HAP-1 (cell line): ENCODE results near the gene ZC3H4.
"Not testable (repeated sequence)": the region's sequence is repeated elsewhere in the genome, so short reads cannot be mapped to it uniquely, and the experiment has no call there.

Experiments used
- DNase-seq, 2 experiments: peaks; one replicate each; pipeline ENCODE4 v3.0.0-alpha.2; 2016 to 2020; ENCODE audit warnings: low spot score in 2 of 2
- H3K27me3 ChIP-seq: fragments of 250-450 bp; sonication (Bioruptor Pico); 2 replicates; pipeline ENCODE4 v1.5.1; 2020; ENCODE audit warnings: low read depth, mild to moderate bottlenecking, moderate library complexity
- H3K36me3 ChIP-seq: fragments of 250-450 bp; sonication (Bioruptor Pico); replicated peaks from 2 replicates; pipeline ENCODE4 v1.5.1; 2020; ENCODE audit warnings: mild to moderate bottlenecking
- H3K4me1 ChIP-seq: fragments of 250-450 bp; sonication (Bioruptor Pico); 2 replicates; pipeline ENCODE4 v1.5.1; 2020; ENCODE audit warnings: mild to moderate bottlenecking
- H3K4me3 ChIP-seq: fragments of 250-450 bp; sonication (Bioruptor Pico); 2 replicates; pipeline ENCODE4 v1.5.1; 2020; ENCODE audit warnings: mild to moderate bottlenecking, moderate library complexity
- H3K9me3 ChIP-seq: fragments of 250-450 bp; sonication (Bioruptor Pico); 2 replicates; pipeline ENCODE4 v1.5.1; 2020; ENCODE audit warnings: mild to moderate bottlenecking, moderate library complexity
- in situ Hi-C: fragments of 300-500 bp; cut with MboI; formaldehyde crosslinking; loops from 3 replicates; pipeline ENCODE4 v1.14.3; 2020; ENCODE audit warnings: low sequenced_read_pairs, inconsistent platforms, mixed read lengths

ZC3H4 gene

DNA sequence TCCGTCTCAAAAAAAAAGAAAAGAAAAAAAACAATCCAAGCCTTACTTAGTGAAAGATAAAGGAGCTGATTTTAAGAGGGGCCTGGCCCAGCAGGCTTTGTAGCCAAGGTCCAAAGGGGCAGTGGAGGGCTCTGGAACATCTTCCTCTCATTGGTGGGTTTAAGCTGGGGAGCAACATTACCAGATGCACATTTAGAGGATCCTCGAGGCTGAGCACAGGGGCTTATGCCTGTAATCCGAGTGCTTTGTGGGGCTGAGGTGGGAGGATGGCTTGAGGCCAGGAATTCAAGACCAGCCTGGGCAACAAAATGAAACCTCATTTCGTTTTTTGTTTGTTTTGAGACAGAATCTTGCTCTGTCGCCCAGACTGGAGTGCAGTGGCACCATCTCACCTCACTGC, 57.2 kb downstream of the ZC3H4 start:
- peak; percentile 47 to 63 for DNase-seq
- in situ Hi-C loops = no loop called here
- no peaks in the 10 kb centered on the region for H3K27me3 ChIP-seq
- H3K4me1 ChIP-seq = peaks cover 15% of the 10 kb centered on the region
- H3K4me3 ChIP-seq = no peak overlapping the region
- no peaks in the 10 kb centered on the region for H3K9me3 ChIP-seq
- H3K36me3 ChIP-seq = no peaks in the 10 kb centered on the region

DNA sequence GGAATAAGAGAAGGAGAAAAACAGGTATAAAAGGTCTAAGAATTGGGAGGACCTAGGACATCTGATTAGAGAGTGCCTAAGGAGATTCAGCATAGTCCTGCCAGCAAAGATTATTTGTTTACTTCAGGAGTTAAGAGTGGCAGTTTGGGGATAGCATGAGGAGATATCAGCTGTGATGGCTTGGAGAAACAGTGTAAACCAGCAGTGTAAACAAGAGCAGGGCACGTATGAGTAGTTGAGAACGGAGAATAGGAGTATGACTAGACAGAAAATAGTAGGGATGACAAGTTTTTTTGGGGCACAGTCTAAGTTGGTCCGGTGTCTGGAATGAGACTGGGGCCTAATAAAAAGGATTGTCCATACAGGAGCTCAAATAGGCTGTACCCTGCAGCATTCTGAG, 63.0 kb downstream of the ZC3H4 start:
- H3K27me3 ChIP-seq, H3K4me3 ChIP-seq, H3K9me3 ChIP-seq, in situ Hi-C loops, DNase-seq, H3K36me3 ChIP-seq: not testable (repeated sequence)
- H3K4me1 ChIP-seq = peaks cover 18% of the 10 kb centered on the region

DNA sequence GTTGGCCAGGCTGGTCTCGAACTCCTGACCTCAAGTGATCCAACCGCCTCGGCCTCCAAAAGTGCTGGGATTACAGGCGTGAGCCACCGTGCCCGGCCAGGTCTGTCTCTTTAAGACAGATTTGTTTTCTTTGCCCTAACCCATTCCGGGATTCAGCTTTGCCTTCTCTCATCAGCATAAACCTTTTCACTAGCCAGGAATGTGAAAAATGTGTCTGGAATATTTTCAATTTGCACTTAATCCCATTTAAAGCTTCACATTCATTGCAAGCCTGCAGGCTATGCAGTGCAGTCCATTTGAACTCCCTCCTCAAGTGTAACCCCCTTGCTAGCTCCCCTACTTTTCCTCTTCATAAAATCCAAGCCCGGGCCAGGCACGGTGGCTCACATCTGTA, 64.3 kb downstream of the ZC3H4 start:
- no peaks in the 10 kb centered on the region for H3K27me3 ChIP-seq
- peaks cover 15% of the 10 kb centered on the region for H3K4me1 ChIP-seq
- peak overlapping the region; percentile 65 for H3K4me3 ChIP-seq
- DNase-seq = peak; percentile 85 to 98
- H3K9me3 ChIP-seq = no peaks in the 10 kb centered on the region
- in situ Hi-C loops = no loop called here
- peaks cover 12% of the 10 kb centered on the region for H3K36me3 ChIP-seq

DNA sequence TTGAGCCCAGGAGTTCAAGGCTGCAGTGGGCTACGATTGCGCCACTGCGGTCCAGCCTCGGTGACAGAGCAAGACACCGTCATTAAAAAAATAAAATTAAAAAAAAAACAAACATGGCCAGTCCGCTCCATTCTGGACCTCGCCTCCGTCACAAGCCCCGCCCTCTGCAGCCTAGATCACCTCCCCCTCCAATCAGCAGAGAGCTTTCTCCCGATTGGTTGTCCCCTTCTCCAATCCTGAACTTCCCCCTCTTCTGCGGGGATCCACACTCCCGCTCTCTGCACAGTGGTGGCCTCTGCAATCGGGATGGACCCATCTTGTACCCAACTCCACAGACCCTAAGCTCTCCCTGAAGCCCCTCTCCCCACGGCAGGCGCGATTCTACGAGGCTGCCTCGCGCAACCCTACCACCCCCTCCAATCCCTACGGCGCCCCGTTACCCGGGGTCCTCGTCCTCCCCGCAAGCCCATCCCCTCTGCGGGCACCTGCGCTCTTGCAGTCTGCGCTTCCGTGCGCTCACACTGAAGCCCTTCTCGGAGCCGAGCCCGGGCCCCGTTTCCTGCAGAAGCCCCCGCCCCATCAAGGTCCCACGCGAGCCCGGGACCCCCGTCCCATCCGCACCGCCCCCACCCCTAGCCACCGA, 65.7 kb downstream of the ZC3H4 start:
- peak; percentile 96 for DNase-seq
- in situ Hi-C loops = no loop called here

DNA sequence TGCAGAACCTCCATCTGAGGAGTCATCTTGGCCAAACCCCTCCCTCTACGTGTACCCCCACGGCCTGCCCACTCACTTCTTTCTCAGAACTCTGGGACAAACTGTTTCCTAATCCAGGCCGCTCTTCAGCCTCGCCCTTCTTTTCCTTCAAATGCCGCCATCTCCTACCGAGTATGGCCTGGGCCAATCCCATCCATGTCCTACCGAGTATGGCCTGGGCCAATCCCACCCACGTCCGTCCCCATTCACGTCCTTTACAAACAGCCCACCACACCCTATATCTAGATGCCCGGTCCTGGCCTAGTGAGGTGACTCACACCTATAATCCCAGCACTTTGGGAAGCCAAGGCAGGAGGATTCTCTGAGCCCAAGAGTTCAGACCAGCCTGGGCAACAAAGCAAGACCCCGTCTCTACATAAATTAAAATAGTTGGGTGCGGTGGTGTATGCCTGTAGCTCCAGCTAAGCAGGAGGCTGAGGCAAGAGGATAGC, 66.3 kb downstream of the ZC3H4 start:
- peaks cover 15% of the 10 kb centered on the region for H3K4me1 ChIP-seq
- DNase-seq = no peak
- H3K4me3 ChIP-seq = peak overlapping the region; percentile 65
- H3K27me3 ChIP-seq = no peaks in the 10 kb centered on the region
- H3K36me3 ChIP-seq = peaks cover 15% of the 10 kb centered on the region
- in situ Hi-C loops = no loop called here
- no peaks in the 10 kb centered on the region for H3K9me3 ChIP-seq

More for the DNA sequence above, 65.7 kb downstream of the ZC3H4 start:
- H3K36me3 ChIP-seq = peaks cover 15% of the 10 kb centered on the region
- H3K27me3 ChIP-seq = no peaks in the 10 kb centered on the region
- H3K9me3 ChIP-seq = no peaks in the 10 kb centered on the region
- peaks cover 15% of the 10 kb centered on the region for H3K4me1 ChIP-seq
- H3K4me3 ChIP-seq = peak overlapping the region; percentile 65

DNA sequence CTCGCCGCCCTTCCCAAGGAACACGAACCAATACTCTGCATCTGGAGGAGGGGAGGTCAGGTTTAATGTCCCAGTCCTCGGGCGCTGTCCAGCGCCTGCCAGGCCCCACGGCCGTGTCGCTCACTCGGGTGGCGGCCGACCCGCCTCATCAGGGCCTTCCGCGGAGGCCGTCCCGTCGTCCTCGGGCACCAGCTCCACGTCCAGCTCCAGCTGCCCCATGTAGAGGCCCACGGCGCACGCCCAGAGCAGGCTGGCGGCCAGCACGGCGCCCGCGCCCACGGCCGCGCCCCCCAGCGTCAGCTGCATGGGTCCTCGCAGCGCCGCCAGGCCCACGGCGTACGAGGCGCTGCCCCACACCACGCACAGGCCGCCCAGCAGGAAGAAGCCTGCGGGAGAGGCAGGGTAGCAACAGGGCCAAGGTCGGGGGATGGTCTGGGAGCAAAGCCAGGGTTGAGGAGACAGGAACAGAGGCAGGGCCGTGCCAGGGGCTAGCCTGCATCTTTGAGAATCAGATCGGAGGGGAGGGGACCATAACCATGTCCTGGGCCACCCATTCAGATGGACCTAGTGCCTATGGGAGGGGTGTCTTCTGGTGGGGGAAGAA, 67.6 kb downstream of the ZC3H4 start:
- no peaks in the 10 kb centered on the region for H3K9me3 ChIP-seq
- H3K4me3 ChIP-seq = no peak overlapping the region
- peaks cover 15% of the 10 kb centered on the region for H3K36me3 ChIP-seq
- DNase-seq = no peak
- in situ Hi-C loops = no loop called here
- H3K4me1 ChIP-seq = peaks cover 15% of the 10 kb centered on the region
- no peaks in the 10 kb centered on the region for H3K27me3 ChIP-seq

DNA sequence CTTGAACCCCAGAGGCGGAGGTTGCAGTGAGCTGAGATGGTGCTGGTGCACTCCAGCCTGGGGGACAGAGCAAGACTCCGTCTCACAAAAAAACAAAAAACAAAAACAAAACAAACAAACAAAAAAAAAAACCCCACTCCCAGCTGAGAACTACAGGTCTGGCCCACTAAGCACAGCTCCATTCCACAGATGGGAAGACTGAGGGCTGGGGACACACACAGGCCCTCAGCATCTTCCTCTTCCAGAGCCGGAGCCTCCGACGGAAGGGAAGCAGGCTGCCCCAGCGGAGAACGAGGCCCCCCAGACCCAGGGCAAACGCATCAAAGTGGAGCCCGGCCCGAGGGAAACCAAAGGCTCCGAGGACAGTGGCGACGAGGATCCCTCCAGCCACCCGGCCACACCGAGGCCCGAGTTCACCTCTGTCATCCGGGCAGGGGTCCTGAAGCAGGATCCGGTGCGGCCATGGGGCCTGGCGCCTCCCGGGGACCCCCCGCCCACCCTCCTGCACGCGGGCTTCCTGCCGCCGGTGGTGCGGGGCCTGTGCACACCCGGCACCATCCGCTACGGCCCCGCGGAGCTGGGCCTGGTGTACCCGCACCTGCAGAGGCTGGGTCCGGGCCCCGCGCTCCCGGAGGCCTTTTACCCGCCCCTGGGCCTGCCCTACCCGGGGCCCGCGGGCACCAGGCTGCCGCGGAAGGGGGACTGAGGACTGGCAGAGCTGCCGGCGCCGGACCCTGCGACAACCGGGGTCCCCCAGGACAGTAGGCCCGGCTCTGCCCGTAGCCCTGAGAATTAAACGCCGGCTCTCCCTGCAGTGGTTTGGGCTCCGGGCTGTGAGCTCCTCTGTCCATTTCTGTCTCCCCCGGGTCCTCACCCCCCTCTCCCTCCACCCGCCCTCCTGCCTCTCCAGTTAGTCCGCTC, 68.4 kb downstream of the ZC3H4 start:
- Histone ChIP-seq H3K27me3 (no peaks in the 10 kb centered on the region), H3K36me3 (peaks cover 15% of the 10 kb centered on the region), H3K9me3 (no peaks in the 10 kb centered on the region), H3K4me1 (peaks cover 8% of the 10 kb centered on the region), H3K4me3 (no peak overlapping the region)
- no peak for DNase-seq
- in situ Hi-C loops = no loop called here

DNA sequence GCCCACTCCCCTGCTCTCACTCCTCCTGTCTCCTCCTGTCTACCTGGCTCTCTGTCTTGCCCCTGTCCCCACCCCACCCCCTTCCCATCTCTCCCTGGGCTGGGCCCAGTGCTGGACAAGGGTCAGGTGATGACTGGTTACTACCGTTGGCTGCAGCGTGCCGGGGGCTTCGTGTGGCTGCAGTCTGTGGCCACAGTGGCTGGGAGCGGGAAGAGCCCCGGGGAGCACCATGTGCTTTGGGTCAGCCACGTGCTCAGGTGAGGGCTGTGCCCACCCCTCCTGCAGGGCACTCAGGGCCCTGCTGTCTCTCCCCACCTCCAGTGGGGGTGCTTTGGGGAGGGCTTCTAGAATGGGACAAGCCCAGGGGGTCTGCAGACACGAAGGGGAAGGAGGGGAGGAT, 72.7 kb downstream of the ZC3H4 start:
- Histone ChIP-seq H3K4me1 (peaks cover 8% of the 10 kb centered on the region), H3K27me3 (no peaks in the 10 kb centered on the region), H3K9me3 (no peaks in the 10 kb centered on the region), H3K4me3 (no peak overlapping the region), H3K36me3 (peaks cover 18% of the 10 kb centered on the region)
- DNase-seq = no peak
- in situ Hi-C loops = no loop called here

DNA sequence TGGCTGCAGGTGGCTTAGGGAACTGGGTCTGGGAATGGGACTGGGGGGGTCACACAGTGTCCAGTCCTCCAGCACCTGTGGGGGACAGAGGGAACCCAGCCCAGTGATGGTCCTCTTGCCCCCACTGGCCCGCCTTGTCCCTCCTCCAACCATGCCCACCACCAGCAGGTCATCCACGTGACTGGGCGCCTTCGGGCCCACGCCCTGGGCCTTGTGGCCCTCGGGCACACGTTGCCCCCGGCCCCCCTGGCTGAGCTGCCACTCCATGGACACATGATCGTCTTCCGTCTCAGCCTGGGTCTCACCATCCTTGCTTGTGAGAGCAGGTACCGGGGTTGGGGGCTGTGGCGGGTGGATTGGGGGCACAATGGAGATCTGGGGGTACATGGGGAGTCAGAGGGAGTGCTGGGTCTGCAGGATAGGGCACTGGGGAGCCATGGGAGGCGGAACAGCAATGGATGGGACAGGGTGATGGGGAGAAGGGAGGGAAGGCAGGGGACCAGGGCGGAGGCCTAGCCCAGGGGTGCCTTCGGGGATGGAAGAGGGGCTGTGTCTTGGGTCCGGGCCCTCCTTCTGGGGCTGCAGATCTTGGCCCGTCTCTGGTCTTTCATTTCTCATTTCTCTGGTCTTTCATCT, 74.2 kb downstream of the ZC3H4 start:
- in situ Hi-C loops = no loop called here
- H3K4me3 ChIP-seq = no peak overlapping the region
- no peaks in the 10 kb centered on the region for H3K27me3 ChIP-seq

DNA sequence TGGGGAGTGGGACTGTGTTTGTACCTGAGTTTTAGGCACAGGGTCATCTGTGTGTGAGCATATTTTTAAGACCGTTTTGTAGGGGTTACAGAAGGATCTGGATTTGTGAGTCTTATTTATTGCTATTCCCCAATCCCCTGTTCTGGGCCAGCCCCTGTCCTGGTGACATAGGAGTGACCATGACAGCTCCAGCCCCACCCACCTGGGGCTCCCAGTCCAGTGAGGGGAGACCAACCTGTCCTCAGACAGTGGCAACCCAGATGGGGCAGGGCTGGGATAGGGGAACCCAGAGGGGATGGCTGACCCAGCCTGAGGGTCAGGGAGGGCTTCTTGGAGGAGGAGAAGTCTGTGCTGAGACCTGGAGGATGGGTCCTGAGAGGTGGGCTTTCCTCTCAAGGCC, 75.8 kb downstream of the ZC3H4 start:
- Histone ChIP-seq H3K27me3 (no peaks in the 10 kb centered on the region), H3K36me3 (peaks cover 10% of the 10 kb centered on the region), H3K4me1 (peaks cover 18% of the 10 kb centered on the region), H3K9me3 (no peaks in the 10 kb centered on the region), H3K4me3 (no peak overlapping the region)
- no peak for DNase-seq
- in situ Hi-C loops = no loop called here

More for the DNA sequence above, 74.2 kb downstream of the ZC3H4 start:
- peaks cover 11% of the 10 kb centered on the region for H3K36me3 ChIP-seq
- H3K4me1 ChIP-seq = peaks cover 18% of the 10 kb centered on the region
- no peak for DNase-seq
- no peaks in the 10 kb centered on the region for H3K9me3 ChIP-seq

DNA sequence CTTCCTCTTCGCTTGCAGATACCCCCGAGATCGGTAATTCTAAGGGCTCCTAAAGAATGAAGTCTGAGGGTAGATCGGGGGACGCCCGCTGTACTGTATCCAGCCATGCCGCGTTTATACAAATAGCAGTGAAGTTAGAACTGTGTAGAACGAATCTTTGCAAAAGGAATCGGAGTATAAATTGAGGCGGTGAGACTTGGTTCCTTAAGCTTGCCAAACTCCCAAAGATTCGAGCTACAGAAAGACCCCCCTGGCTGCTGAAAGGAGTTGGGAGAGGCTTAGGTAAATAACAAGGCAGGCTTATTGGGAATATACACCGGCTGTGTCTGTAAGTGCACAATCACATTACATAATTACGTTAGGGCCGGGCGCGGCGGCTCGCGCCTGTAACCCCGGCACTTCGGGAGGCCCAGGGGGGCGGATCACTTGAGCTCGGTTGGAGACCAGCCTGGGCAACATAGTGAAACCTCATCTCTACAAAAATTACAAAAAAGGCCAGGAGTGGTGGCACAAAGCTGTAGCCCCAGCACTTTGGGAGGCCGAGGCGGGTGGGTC, 77.4 kb downstream of the ZC3H4 start:
- Histone ChIP-seq H3K36me3 (peaks cover 16% of the 10 kb centered on the region), H3K4me1 (peaks cover 18% of the 10 kb centered on the region), H3K9me3 (no peaks in the 10 kb centered on the region), H3K4me3 (peak overlapping the region; percentile 28), H3K27me3 (no peaks in the 10 kb centered on the region)
- peak; percentile 60 to 72 for DNase-seq
- in situ Hi-C loops = no loop called here

DNA sequence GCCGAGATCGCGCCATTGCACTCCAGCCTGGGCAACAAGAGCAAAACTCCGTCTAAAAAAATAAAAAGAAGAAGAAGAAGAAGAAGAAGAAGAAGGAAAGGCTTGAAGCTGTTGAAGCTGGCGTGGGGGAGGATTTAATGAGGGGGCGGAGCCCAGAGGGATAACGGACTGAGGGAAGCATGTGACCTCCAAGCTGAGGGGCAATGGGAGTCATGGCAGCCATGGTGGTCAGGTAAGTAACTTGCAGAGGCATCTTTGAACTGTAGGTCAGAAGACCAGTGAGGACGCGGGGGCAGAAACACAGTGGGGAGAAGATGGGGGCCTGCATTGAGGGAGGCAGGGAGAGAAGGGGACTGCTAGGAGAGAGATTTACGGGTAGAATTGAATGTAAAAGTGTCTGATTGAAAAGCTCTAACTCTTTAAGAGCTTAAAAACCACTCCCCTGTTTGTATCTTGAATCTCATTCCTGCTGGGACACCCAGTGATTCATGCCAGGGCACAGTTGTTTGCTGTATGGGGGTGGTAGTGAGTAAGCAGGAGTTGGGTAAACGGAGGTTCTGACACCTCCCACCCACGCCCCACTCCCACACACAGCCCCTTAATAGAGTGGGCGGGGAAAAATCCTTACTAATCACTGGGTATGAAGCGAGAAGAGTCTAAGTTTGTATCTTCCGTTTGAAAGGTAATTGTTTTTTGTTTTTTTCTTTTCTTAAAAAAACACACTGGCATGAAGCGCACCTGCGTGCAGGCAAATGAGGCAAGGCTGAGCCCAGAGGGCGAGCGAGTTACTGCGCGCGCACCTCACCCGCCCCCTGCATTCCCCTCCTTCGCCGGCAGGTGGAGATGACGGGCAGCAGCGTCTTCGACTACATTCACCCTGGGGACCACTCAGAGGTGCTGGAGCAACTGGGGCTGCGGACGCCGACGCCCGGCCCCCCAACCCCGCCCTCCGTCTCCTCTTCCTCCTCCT, 78.2 kb downstream of the ZC3H4 start:
- no peaks in the 10 kb centered on the region for H3K9me3 ChIP-seq
- in situ Hi-C loops = no loop called here
- peak; percentile 86 to 95 for DNase-seq
- H3K4me3 ChIP-seq = peak overlapping the region; percentile 28
- H3K4me1 ChIP-seq = peaks cover 18% of the 10 kb centered on the region
- peaks cover 16% of the 10 kb centered on the region for H3K36me3 ChIP-seq
- no peaks in the 10 kb centered on the region for H3K27me3 ChIP-seq
